ENCODE results near the gene TRMT2A.

- no peak for TF ChIP-seq CTCF (IDR thresholded peaks at IDR 0.05; ENCODE audit: insufficient read depth, low read length, poor library complexity, severe bottlenecking)
- TF ChIP-seq EZH2phosphoT487 (conservative IDR thresholded peaks at IDR 0.05; ENCODE audit: low read length), result no peak
Observed at GRCh38 chr22:20109411-20110358, 7.3 kb downstream of the TRMT2A start.

All from SU-DHL-6 (cell line).